Measurements from ENCODE around the gene IL16. TPM values are rescaled to one million over a fixed set of nuclear protein-coding genes. Genes with fewer than 3 reads are reported as not detected.

IL16 gene
- polyA plus RNA-seq, 1 experiment: 0.01 TPM

DNA sequence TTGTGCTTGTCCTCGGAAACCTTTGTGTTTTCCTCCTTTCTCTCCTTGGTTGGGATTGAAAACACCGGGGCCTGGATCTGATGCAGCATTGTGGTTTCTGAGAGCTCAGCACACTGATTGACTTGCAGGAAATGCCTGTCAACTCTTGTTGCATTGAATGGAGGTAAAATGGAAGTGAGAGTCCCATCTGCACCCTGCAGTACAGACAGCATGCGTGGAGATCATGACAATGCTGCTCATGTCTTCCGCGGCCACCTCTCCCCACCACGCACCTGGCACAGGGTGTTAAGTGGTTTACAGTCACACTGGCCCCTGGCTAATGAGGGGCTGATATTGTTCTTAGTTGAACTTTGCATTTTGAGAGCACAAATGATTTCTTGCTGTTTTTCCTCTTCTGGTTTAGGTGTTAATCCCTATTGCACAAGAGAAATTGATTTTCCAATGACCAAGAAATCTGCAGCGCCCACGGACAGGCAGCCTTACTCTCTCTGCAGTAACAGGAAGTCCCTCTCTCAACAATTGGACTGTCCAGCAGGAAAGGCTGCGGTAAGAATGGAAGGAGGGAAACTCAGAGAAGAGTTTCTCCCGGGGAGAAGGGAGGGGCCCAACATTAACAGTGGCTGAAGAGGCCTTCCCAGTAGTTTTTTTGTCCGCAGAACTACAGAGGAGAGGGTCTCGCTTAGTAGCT lies 68.7 kb downstream of the IL16 start:
- Histone ChIP-seq H3K4me3 (ENCODE audit: low read depth, low read length) (no peak overlapping the region), H3K27me3 (ENCODE audit: control insufficient read depth, insufficient read depth, low read length) (peaks cover 4% of the 10 kb centered on the region), H3K36me3 (ENCODE audit: control insufficient read depth, insufficient read depth, low read length) (no peaks in the 10 kb centered on the region)
- no peak for DNase-seq (ENCODE audit: low read depth)
- POLR2A ChIA-PET: interaction anchor here (1.0 kb wide), 1 partner anchor 307 kb away, joined by 3 read pairs; no protein-coding TSS in a partner anchor
- CTCF ChIA-PET: interaction anchor here (0.7 to 10.3 kb wide), 83 partner anchors 8 to 656 kb away, joined by 3 to 378 read pairs (median 6); partner anchors contain the start of genes CFAP161 and TLNRD1
- TF ChIP-seq, protein P1, sequence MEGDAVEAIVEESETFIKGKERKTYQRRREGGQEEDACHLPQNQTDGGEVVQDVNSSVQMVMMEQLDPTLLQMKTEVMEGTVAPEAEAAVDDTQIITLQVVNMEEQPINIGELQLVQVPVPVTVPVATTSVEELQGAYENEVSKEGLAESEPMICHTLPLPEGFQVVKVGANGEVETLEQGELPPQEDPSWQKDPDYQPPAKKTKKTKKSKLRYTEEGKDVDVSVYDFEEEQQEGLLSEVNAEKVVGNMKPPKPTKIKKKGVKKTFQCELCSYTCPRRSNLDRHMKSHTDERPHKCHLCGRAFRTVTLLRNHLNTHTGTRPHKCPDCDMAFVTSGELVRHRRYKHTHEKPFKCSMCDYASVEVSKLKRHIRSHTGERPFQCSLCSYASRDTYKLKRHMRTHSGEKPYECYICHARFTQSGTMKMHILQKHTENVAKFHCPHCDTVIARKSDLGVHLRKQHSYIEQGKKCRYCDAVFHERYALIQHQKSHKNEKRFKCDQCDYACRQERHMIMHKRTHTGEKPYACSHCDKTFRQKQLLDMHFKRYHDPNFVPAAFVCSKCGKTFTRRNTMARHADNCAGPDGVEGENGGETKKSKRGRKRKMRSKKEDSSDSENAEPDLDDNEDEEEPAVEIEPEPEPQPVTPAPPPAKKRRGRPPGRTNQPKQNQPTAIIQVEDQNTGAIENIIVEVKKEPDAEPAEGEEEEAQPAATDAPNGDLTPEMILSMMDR (IDR thresholded peaks at IDR 0.05; ENCODE audit: insufficient read depth, low read depth, low read length): no peak

DNA sequence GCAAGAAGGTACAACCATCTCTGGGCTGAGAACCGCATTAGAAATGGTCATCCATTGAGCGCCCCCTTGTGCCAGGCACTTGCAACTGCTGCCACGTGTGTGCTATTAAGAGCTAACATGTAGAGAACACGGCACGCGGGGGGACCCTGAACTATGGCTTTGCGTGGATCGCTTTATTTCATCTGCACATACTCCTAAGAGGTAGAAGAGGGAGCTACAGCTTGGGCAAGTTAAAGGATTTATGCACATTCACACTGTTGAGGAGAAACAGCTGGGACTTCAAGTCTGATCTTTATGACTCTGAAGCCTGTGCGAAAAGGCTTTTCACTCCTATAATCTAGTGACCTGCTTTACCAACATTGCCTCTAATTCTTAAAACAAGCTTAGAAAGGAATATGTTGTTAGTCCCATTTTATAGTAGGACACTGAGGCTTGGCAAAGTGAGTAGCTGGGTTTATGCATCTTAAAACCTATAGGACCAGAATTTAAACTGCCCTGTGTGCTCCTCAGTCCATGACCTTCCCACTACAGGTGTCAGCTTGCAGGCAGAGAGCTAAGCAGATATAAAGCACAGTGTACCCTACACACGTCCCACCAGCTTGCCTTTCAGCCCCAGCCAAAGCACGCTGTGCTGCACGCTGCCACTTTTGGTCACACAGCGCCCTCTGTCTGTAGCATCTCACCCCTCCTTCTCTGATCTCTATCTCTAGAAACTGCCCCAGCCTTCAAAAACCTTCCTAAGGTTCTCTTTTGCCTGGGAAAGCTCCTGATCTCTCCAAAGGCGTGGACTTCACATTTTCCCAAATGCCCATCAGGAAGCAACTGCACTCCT lies 69.5 kb downstream of the IL16 start:
- ChIA-PET POLR2A (interaction anchor here (0.7 to 1.0 kb wide), 2 partner anchors 160 to 308 kb away, joined by 3 read pairs; no protein-coding TSS in a partner anchor), CTCF (interaction anchor here (0.6 to 10.3 kb wide), 105 partner anchors 8 to 1127 kb away, joined by 3 to 378 read pairs (median 5); partner anchors contain the start of genes CFAP161, STARD5 and TLNRD1)
- Histone ChIP-seq H3K36me3 (ENCODE audit: control insufficient read depth, insufficient read depth, low read length) (no peaks in the 10 kb centered on the region), H3K4me3 (ENCODE audit: low read depth, low read length) (no peak overlapping the region), H3K27me3 (ENCODE audit: control insufficient read depth, insufficient read depth, low read length) (peaks cover 4% of the 10 kb centered on the region)
- no peak for DNase-seq (ENCODE audit: low read depth)
- TF ChIP-seq, protein P1 (IDR thresholded peaks at IDR 0.05; ENCODE audit: insufficient read depth, low read depth, low read length): peak; percentile 96

DNA sequence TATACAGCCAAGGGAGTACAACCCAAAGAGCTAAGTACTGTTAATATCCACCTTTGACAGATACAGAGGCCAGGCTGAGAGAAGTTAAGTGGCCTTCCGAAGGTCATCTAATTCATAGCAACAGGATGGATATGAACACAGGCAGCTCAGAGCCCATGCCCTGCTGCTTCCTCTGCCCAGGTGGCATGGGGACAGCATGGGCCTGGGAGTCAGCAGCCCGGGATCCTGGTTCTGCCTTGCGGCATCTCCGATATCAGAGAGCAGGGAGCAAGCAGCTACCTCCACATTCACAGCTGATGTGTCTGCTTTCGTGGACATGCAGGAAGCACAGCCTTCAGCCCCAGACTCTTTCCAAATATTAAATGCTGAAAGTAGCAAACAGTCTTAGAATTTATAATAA lies 71.7 kb downstream of the IL16 start:
- H3K27me3 ChIP-seq (ENCODE audit: control insufficient read depth, insufficient read depth, low read length): peaks cover 7% of the 10 kb centered on the region
- H3K4me3 ChIP-seq (ENCODE audit: low read depth, low read length): no peak overlapping the region
- no peak for DNase-seq (ENCODE audit: low read depth)
- CTCF ChIA-PET: interaction anchor here (1.1 to 10.3 kb wide), 8 partner anchors 9 to 298 kb away, joined by 3 to 378 read pairs (median 5); no protein-coding TSS in a partner anchor
- POLR2A ChIA-PET: no interaction called here
- no peaks in the 10 kb centered on the region for H3K36me3 ChIP-seq (ENCODE audit: control insufficient read depth, insufficient read depth, low read length)
- TF ChIP-seq, protein P1 (IDR thresholded peaks at IDR 0.05; ENCODE audit: insufficient read depth, low read depth, low read length): no peak

DNA sequence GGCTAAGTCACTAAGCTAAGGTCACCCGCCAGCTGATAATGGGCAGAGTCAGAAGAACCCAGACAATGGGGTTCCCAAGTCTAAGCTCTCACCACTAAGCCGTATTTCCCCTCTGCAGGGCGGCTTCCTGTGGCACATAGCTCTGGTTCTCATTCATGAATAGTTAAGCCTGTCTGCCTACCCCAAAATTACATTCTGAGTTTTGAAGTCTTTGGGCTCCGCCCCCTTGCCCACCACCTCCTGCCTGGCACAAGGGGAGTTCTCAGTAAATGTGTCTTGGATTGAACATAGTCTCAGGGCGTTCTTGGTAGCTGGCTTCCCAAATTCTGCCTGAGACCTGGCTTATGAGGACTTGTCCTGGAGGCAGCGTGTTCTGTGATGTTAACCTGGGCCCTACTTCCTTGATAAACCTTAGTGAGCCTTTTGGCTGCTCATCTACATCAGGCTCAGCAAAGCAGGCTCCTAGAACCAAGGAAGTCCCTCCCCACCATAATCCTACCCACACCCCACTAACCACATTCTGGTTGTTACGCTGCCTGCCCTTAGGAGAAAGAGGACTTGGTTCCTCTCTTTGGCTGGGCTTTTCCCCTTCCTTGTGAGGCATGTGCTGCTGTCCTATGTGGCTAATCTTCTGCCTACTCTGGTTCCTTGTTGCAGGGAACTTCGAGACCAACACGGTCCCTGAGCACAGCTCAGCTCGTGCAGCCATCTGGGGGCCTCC lies 72.4 kb downstream of the IL16 start:
- Histone ChIP-seq H3K36me3 (ENCODE audit: control insufficient read depth, insufficient read depth, low read length) (no peaks in the 10 kb centered on the region), H3K27me3 (ENCODE audit: control insufficient read depth, insufficient read depth, low read length) (peaks cover 4% of the 10 kb centered on the region; the same call in 1 of the 2 replicates), H3K4me3 (ENCODE audit: low read depth, low read length) (no peak overlapping the region)
- ChIA-PET POLR2A (no interaction called here), CTCF (interaction anchor here (0.9 to 10.3 kb wide), 9 partner anchors 9 to 299 kb away, joined by 3 to 378 read pairs (median 5); no protein-coding TSS in a partner anchor)
- TF ChIP-seq, protein P1 (IDR thresholded peaks at IDR 0.05; ENCODE audit: insufficient read depth, low read depth, low read length): no peak
- DNase-seq (ENCODE audit: low read depth): no peak
